GM12878 (cell line): ENCODE measurements around the gene TMPRSS11A. TPM values are rescaled to one million over a fixed set of nuclear protein-coding genes. Genes with fewer than 3 reads are reported as not detected.

Experiments
- BHLHE40 ChIP-seq, 2 experiments: fragments of 450-650 bp in 1 of 2; IDR thresholded peaks; 2 replicates each; pipeline ENCODE4 v1.6.1; 2011 to 2017; ENCODE audit warnings: low read depth in 2 of 2, borderline replicate concordance in 1 of 2, improper control_type of control experiment in 1 of 2, low read length in 1 of 2, mild to moderate bottlenecking in 1 of 2
- IKZF1 ChIP-seq: fragments of 450-650 bp; conservative IDR thresholded peaks from 2 replicates; pipeline ENCODE4 v1.6.1; 2017; ENCODE audit warnings: antibody characterized with exemption, mild to moderate bottlenecking
- KDM1A ChIP-seq: fragments of 200-600 bp; sonication (generic); IDR thresholded peaks from 2 replicates; pipeline ENCODE4 v1.6.1; 2016; ENCODE audit warnings: borderline replicate concordance
- NFYA ChIP-seq: IDR thresholded peaks from 2 replicates; pipeline ENCODE4 v1.6.1; 2011; ENCODE audit warnings: low read depth, mild to moderate bottlenecking, low read length, improper control_type of control experiment, borderline replicate concordance
- POLR2AphosphoS5 ChIP-seq: IDR thresholded peaks from 2 replicates; pipeline ENCODE4 v1.6.1; 2011; ENCODE audit warnings: mild to moderate bottlenecking, low read length, inconsistent platforms
- SIX5 ChIP-seq: IDR thresholded peaks from 2 replicates; pipeline ENCODE4 v1.6.1; 2011; ENCODE audit warnings: mild to moderate bottlenecking, low read depth, low read length, moderate library complexity; ENCODE audit not compliant: severe bottlenecking
- YBX1 ChIP-seq: fragments of 450-650 bp; IDR thresholded peaks from 2 replicates; pipeline ENCODE4 v1.6.1; 2016; ENCODE audit warnings: antibody characterized with exemption
- ZNF207 ChIP-seq: fragments of 450-650 bp; IDR thresholded peaks from 2 replicates; pipeline ENCODE4 v1.6.1; 2014; ENCODE audit warnings: antibody characterized with exemption, mild to moderate bottlenecking, borderline replicate concordance
- polyA plus RNA-seq, 11 experiments: library from polyadenylated mRNA; depleted of rRNA in 4 of 11; unstranded in 6 of 11; stranded (reverse) in 5 of 11; fragments of >200 nt; fragmentation: Nextera tagmentation in 4 of 11; fragmentation: Illumina TruSeq in 1 of 11; extraction: Ambion mirVana in 4 of 11; extraction: Trizol in 1 of 11; gene quantifications; 1 replicate in 1 of 11; 2 replicates in 10 of 11; pipeline versions ENCODE4 v1.2.1 to v1.2.3, GENCODE V29; 2011 to 2016; ENCODE audit warnings: inconsistent platforms in 2 of 11, missing spikeins in 2 of 11, low read depth in 1 of 11
- total RNA-seq, 4 experiments: library from RNA; depleted of rRNA in 3 of 4; stranded (reverse); fragments of >200 nt in 3 of 4; fragmentation: Illumina TruSeq in 1 of 4; extraction: Trizol in 1 of 4; gene quantifications; 2 replicates each; pipeline versions ENCODE4 v1.2.1 to v1.2.3, GENCODE V29; 2013 to 2021
- TF ChIP-seq, protein P1 (sequence below): fragments of 450-650 bp; IDR thresholded peaks from 2 replicates; pipeline ENCODE4 v1.6.1; 2016; ENCODE audit warnings: mild to moderate bottlenecking
- TF ChIP-seq, protein P2 (sequence below): IDR thresholded peaks from 2 replicates; pipeline ENCODE4 v1.6.1; 2012; ENCODE audit warnings: low read depth, low read length, improper control_type of control experiment
- TF ChIP-seq, protein P3 (sequence below): IDR thresholded peaks from 2 replicates; pipeline ENCODE4 v1.6.1; 2012; ENCODE audit warnings: low read length, inconsistent platforms
- TF ChIP-seq, protein P4 (sequence below): fragments of 450-650 bp; IDR thresholded peaks from 2 replicates; pipeline ENCODE4 v1.6.1; 2017; ENCODE audit warnings: borderline replicate concordance

TMPRSS11A gene
- total and polyA plus RNA-seq, 10 of the 15 experiments (the other 5 are each of a cell fraction or from before 2014, with no cell fraction given): 0.02 TPM; not detected in 9

DNA sequence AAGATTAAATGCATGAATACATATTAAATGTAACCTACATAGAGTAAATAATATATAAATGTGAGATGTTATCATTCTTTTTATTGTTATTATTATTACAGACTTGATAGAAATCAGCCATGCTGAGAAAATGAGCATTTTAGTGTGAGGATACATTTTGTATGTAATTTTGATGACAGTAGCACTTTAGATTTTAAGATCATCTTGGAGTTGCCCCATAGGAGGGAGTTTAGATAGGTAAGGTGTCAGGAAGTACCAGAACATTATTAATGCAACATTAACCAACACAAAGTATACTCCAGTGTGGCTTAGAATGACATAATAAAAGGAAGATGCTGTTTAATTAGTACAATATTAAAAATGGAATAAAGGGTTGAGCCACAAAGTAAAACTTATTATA lies 8.4 kb downstream of the TMPRSS11A start (continued):
- TF ChIP-seq, protein P1, sequence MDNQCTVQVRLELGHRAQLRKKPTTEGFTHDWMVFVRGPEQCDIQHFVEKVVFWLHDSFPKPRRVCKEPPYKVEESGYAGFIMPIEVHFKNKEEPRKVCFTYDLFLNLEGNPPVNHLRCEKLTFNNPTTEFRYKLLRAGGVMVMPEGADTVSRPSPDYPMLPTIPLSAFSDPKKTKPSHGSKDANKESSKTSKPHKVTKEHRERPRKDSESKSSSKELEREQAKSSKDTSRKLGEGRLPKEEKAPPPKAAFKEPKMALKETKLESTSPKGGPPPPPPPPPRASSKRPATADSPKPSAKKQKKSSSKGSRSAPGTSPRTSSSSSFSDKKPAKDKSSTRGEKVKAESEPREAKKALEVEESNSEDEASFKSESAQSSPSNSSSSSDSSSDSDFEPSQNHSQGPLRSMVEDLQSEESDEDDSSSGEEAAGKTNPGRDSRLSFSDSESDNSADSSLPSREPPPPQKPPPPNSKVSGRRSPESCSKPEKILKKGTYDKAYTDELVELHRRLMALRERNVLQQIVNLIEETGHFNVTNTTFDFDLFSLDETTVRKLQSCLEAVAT: no peak
- TF ChIP-seq BHLHE40 (IDR thresholded peaks at IDR 0.05; ENCODE audit: borderline replicate concordance in 1 of 2, low read depth in 2 of 2, low read length in 1 of 2) (no peak), NFYA (no peak), IKZF1 (no peak), POLR2AphosphoS5 (no peak), SIX5 (no peak), KDM1A (no peak), ZNF207 (no peak), YBX1 (no peak)
- TF ChIP-seq, protein P2, sequence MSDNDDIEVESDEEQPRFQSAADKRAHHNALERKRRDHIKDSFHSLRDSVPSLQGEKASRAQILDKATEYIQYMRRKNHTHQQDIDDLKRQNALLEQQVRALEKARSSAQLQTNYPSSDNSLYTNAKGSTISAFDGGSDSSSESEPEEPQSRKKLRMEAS: no peak
- TF ChIP-seq, protein P3, sequence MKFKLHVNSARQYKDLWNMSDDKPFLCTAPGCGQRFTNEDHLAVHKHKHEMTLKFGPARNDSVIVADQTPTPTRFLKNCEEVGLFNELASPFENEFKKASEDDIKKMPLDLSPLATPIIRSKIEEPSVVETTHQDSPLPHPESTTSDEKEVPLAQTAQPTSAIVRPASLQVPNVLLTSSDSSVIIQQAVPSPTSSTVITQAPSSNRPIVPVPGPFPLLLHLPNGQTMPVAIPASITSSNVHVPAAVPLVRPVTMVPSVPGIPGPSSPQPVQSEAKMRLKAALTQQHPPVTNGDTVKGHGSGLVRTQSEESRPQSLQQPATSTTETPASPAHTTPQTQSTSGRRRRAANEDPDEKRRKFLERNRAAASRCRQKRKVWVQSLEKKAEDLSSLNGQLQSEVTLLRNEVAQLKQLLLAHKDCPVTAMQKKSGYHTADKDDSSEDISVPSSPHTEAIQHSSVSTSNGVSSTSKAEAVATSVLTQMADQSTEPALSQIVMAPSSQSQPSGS: no peak
- TF ChIP-seq, protein P4, sequence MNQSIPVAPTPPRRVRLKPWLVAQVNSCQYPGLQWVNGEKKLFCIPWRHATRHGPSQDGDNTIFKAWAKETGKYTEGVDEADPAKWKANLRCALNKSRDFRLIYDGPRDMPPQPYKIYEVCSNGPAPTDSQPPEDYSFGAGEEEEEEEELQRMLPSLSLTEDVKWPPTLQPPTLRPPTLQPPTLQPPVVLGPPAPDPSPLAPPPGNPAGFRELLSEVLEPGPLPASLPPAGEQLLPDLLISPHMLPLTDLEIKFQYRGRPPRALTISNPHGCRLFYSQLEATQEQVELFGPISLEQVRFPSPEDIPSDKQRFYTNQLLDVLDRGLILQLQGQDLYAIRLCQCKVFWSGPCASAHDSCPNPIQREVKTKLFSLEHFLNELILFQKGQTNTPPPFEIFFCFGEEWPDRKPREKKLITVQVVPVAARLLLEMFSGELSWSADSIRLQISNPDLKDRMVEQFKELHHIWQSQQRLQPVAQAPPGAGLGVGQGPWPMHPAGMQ: no peak
